Glomerular visceral epithelial cell (primary cell): ENCODE measurements around the gene NR4A2.
"Not testable (repeated sequence)": the region's sequence is repeated elsewhere in the genome, so short reads cannot be mapped to it uniquely, and the experiment has no call there.

Experiments used
- DNase-seq: peaks from one replicate; pipeline ENCODE4 v3.0.0-alpha.2; 2016; ENCODE audit errors: extremely low spot score

NR4A2 gene

GRCh38 chr2:156321243-156321904 is 11.1 kb downstream of the NR4A2 start:
- no peak for DNase-seq

DNA sequence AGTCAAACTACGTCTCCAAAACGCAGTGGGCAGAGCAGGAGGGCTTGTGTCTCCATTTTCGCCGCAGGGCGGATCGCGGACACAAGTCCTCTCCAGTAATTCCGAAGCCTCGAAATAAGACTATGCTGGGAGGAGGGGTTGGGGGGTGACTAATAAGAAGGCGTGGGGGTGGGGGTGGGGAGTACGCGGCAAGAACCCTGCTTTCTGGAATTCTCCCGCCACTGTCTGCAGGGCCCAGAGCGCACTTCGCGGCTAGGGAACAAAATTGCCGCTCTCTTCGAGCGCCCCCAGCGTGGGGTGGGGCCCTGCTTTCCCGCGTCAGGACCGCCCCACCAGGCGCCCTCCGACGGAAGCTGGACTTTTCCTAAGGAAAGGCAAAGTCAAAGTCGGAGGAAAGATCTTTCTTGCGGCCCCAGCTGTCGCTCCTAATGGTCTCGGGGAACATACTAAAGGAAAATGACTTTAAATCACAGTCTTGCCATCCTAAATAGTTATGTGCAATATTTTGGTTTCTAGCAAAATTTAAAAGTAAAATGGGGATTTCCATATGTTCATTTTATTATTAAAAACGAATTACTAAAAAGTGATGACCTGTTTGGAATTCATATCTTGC is 11.9 kb downstream of the NR4A2 start:
- peak; percentile 46 for DNase-seq

GRCh38 chr2:156319811-156320485 is 12.6 kb downstream of the NR4A2 start:
- DNase-seq: no peak

GRCh38 chr2:156317631-156318030 is 14.9 kb downstream of the NR4A2 start:
- no peak for DNase-seq

- DNase-seq: no peak
These were observed 20.5 kb downstream of the NR4A2 start for GRCh38 chr2:156311976-156312375.

DNA sequence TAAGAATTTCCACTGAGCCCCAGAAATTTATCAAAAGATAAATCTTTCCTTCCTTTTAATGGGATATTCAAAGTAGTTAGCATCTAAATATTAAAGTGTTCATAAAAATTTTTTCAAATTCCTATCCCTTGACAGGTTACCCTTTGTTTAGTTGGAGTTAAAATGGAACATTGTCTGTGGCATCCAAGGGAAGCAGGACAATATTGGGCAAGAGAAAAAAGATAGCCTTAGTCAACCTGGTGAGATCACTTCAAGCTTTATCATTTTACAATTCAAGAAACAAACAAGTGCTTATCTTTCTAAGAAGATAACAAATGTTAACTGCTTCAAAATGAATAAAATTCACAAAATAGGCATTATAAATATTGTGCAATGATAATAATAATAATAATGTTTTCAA is 21.7 kb downstream of the NR4A2 start:
- no peak for DNase-seq

DNA sequence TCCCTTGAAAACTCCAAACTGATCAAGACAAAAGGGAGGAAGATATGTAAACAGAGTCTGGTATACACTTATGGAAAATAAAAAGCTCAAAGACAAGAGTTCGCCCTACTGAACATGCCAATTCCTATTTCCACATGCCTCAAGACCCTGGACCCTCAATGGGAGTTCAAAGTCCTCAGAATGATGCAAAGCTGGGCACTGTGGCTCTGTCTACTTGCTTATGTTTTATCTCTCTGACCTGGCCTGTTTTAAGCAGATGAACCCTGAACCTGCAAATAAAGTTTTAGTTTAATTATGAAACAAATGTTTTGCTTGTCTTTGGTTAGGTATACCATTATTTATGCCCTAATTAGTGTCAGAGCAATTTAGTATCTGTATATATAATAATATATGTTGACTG is 22.6 kb downstream of the NR4A2 start:
- DNase-seq: no peak

GRCh38 chr2:156309167-156309566 is 23.4 kb downstream of the NR4A2 start:
- DNase-seq: no peak

DNA sequence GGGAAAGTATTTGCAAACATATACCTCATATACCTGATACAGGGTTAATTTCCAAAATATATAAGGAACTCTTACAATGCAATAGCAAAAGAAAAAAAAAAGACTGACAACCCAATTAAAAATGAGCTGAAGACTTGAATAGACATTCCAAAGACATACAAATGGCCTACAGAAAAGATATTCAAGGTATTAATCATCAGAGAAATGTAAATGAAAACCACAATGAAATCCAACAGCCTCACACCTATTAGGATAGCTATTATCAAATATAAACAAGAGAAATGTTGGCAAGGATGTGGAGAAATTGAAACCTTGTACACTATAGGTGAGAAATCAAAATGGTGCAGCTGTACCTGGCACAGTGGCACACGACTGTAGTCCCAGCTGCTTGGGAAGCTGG is 25.7 kb downstream of the NR4A2 start:
- DNase-seq: no peak

DNA sequence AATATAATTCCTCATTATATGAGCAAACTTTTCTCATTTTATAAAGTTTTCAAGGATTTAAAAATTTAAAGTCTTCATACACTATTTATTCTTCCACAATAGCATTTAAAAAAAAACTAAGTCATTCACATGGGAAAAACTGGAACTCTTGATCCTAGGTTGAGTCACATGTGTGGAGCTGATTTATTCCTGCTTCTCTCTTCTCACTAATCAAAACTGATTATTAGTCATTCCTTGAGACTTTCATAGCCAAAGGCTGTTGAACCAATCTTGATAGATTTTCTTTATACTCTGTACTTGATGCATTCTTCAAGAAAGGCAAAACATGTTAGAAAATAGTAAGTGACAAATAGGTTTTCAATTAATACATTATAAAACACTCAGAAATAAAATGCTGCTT is 27.4 kb downstream of the NR4A2 start:
- no peak for DNase-seq

DNA sequence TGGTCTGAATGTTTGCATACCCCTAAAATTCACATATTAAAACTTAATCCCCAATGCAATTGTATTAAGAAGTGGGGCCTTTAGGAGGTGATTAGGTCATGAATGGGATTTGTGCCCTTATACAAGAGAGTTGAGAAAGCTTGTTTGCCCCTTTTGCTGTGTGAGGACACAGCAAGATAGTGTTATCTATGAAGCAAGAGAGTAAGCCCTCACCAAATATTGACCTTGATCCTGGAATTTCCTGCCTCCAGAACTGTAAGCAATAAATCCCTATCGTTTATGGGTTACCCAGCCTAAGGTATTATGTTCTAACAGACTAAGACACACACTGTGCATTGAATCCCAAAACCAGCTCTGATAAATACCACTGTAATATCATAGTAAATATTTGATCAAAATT is 32.2 kb downstream of the NR4A2 start:
- no peak for DNase-seq

GRCh38 chr2:156294945-156295580 is 37.5 kb downstream of the NR4A2 start:
- DNase-seq: no peak

GRCh38 chr2:156293382-156293781 is 39.1 kb downstream of the NR4A2 start:
- DNase-seq: not testable (repeated sequence)

DNA sequence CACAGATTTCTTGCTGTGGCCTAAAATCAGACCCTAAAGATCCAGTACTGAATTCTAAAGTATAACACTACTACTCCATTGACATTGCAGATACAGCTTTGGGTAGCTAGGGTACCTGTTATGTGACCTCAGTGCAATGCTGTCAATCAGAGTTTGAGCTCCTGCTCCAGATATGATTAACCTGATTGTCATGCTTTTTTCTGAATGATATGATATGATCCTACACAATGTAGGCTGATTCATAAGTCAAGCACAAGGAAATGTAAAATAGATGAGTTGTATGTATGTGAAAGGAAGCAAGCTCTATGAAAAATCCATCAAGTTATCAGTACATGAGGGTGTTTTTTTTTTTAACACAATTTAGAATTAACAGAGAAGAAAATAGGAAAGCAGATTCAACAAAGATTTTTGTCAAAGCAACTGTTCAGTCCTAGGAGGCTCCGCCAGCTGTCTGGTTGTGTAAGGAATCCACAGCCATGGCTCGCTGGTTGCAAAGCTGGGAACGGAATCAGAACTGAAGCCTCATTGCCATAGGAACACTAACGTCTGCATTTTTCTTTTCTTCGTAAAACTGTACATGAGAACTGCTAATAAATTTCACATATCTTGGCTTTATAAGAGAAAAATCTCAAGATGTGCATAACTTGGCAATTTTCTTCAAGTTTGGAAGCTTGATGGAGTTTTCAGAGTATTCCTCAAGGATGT is 52.9 kb downstream of the NR4A2 start:
- DNase-seq: no peak
